Ureter (tissue), 1 donor: ENCODE data around the gene CCT5. TPM values are rescaled to one million over a fixed set of nuclear protein-coding genes. Genes with fewer than 3 reads are reported as not detected.
"Not testable (repeated sequence)": the region's sequence is repeated elsewhere in the genome, so short reads cannot be mapped to it uniquely, and the experiment has no call there.

Experiments used
- DNase-seq: peaks from one replicate; pipeline ENCODE4 v3.0.0-alpha.2; 2020; ENCODE audit warnings: low spot score
- total RNA-seq: library from RNA; stranded (reverse); gene quantifications from one replicate; pipeline ENCODE4 v1.2.4, GENCODE V29; 2023
- donor health status: DM: yes; HTN: yes; CAD: no.

Gene CCT5
- total RNA-seq, 1 donor from 2014 or later, result 158 TPM

DNA sequence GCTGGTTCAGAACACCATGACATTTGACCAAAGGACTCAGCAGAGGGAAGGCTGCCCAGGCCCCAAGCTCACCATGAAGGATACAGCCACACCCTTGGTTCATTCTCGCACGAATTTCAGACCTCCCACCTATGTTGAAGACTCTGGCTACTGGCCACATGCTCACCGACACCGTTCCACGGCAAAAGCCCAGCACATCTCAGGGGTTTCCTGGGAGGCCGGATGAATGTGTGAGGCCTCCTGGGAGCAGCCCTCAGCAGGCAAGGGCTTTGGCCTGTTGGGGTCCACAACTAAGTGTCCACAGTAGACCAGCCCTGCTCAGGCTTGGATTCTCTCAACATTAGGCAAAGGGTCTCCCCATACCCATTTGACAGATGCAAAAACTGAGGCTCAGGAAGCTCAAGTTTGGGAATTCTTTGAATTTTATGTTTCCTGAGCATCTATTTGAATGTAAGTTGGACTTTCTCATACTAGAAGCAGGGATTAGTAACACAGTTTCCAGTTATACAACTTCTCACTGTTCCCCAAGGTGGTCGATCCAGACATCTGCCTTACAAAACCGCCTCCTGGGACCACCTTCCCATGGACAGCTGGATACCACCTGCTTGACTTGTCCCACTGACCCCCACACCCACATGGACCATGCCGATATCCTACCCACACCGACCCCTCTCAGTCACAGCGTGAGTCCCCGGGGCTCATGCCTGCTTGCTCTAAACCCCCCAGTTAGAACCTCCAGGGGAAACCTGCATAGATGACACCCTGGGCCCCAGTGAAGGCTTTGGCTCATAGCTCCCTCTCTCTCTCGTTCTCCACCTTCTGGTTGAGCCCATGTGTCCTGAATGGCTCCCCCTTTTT lies 27.9 kb downstream of the CCT5 start:
- peak; percentile 32 for DNase-seq

DNA sequence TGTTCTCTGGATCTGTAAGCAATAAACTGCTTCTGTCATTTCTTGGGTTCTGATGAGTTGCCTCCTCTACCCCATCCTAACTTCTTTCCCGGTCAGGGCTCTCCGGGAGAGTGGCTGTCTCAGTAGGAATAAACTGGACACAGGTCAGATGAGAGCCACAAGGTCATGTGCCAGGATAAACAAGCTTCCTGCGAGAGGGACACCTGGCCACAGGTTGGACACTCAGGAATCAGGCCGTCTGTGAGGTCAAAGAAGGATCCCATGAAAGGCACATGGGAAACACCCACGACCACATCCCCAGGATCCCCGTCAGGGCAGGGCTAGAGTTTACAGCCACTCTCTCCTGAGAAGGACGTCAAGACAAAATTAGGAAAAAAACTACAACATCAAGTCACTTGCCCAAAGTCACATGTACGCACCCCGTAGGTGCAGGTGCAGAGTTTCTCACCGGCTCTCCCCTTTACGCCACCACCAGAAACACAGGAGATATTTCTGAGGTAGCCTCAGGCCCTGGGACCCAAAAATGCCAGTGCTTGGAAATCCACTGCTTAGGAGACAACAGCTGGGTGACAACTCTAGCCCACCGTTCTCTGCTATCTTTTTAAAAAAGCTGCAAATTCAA lies 28.7 kb downstream of the CCT5 start:
- DNase-seq, result peak; percentile 28

DNA sequence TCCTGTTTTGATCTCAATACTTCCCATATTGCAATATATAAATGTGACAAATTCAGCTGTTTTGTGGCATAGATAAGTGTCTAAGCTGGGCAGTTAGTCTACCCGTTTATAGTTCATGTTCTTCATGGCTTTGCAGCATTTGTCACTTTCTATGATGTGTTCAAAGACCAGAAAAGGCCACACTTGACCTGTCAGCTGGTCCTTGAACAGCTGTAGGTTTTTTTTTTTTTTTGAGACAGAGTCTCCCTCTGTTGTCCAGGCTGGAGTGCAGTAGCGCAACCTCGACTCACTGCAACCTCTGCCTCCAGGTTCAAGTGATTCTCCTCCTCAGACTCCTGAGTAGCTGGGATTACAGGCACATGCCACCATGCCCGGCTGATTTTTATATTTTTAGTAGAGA lies 29.2 kb downstream of the CCT5 start:
- no peak for DNase-seq

DNA sequence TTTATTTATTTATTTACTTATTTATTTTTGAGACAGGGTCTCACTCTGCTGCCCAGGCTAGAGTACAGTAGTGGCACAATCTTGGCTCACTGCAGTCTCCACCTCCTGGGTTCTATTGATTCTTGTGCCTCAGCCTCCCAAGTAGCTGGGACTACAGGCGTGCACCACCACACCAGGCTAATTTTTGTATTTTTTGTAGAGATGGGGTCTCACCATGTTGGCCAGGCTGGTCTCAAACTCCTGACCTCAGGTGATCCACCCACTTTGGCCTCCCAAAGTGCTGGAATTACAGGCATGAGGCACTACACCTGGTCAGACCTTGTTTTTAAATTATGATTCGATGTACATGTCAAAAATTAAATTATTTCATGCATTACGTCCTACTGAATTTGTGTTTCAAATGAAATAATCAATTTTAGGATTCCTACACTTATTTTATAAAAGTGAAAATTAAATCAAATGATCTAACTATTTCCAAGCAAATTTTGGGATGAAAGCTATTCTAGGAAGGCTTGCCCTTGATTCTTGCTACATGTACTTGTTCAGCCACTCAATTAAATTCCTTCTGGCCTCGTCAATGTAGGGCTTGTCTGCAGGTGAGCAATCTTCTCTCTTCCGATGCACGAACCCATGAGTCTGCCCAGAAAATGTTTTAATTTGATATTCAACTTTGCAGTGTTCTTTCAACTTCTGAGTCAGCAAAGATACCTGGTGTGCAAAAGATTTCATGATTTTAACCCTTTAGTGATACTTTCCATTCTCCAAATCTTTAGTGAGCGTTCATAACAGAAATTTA lies 30.0 kb downstream of the CCT5 start:
- no peak for DNase-seq

DNA sequence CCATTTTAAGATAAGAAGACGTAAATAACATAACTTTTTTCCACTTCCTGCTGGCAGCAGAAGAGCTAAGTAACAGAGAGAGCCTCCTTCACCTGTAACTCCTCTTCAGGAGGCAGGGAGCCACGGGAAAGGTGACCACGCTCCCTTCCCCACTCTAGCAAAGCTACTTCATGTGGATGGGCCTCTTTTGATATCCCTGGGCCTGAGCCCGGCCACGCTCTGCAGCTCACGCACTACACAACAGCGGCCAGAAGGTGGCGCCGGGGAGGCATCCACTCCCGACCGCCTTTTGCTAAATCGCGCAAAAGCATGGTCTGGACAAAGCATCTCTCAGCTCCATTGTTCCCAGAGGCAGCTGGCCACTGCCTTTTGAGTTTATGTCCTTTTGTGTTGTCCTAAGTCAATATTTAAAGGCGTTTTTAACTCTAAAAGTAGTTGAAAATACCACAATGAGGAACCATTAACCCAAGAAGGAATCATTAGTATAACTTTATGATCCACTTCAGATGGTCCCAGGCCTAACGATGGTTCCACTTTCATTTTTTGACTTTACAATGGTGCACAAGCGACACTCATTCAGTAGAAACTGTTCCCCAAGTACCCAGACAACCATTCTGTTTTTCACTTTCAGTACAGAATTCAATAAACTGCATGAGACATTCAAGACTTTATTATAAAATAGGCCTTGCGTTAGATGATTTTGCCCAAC lies 34.0 kb downstream of the CCT5 start:
- DNase-seq, result peak; percentile 85

DNA sequence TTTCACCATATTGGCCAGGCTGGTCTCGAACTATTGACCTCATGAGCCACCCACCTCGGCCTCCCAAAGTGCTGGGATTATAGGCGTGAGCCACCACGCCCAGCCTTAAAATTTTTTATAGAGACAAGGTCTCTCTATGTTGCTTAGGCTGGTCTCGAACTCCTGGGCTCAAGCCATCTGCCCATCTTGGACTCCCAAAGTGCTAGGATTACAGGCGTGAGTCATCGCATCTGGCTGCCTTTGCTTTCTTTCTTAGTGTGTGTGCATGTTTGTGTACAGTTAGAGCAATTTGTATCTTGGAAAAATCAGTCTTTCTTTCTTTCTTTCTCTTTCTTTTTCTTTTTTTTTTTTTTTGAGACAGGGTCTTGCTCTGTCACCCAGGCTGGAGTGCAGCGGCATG lies 35.3 kb downstream of the CCT5 start:
- not testable (repeated sequence) for DNase-seq

DNA sequence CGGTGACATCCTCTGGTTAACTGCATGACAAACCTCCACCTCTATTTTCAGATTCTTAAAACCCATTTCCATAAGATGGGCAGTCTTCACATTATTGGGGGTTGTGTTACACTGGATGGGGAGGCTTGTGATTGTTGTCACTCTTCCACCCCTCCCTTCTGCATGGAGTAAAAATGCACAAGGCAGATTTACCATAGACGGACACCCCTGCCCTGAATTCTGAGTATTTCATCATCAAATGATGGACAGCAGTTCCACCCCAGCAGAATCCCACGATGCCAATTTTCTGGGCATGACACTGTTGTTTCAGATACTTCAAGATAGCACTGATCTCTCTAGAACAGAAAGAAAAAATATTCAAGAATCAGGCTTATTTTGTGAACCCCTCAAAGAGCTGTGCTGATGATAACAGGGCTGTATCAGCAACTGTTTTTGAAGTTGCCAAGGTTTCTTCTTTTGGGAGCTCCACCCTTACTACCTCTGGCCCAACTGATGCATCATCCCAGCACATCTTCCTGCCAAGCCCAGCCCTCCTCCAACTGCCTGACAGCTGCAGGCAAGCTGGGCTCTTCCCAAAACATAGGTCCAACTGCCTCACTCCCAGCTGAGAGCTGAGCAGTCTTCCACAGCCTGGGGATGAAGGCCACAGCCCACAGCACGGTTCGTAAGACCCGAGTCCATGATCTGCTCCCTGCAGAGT lies 36.2 kb downstream of the CCT5 start:
- no peak for DNase-seq

DNA sequence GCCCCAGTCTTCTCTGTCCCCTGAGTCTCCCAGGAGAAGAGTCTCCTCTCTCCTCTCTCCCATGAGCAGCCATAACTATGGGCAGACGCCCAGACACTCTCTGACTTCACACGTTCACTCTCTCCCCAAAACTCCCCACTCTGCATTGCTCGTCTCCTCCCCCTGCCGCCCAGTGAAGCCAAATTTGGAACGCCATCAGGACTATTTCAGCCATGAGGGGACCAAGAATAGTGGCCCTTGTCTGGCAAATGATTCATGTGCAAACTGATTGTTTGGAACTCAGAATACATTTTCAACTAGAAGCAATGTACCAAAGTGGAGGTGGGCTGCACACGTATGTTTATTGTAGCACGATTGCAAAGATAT lies 36.8 kb downstream of the CCT5 start:
- DNase-seq, result no peak

DNA sequence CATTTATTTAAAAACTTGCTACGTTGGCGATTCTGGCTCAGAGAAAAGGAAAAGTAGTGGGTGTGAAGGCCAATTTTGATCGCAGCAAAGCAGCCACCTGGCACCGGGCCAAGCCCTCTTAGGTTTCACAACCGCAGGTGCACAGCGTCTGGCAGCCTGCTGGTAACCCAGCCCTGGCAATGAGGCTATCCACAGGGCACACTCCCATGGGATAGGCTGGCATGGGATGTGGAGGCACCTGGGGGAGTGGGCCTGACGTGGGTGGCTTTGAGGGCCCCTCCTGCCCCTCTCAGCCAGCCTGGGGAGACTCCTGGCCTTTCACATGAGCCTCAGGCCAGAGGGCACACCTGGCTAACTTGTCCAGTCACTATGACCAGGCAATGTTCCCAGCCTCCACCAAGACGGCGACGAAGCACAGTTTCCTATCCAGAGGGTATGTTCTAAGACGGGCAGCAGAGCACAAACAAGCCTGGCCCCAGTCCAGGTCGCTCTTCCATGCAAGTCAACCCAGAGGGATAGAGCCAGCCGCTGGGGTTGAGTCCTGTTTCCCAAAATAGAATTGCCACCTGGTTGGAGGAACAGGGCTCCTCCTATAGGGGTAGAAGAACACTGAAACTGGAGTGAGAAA lies 38.6 kb downstream of the CCT5 start:
- DNase-seq, result peak; percentile 67

DNA sequence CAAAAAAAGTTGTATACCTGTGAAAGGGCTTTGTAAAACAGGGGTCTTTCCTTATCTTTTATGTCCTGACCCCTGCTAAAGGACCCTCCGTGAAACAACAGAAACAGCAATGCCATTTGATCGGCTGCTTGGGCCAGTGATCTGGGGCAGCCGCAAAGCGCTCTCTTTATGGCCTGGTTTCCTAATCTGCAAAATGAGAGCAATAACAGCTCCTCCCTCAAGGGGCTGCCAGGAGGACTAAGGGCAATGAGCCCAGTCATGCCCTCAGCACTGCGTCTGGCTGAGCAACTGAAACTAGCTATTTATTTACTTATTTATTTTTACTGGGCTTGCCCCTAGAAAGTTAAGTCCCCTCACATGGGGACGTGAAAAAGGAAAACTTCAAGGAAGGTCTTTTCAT lies 39.3 kb downstream of the CCT5 start:
- DNase-seq, result no peak

DNA sequence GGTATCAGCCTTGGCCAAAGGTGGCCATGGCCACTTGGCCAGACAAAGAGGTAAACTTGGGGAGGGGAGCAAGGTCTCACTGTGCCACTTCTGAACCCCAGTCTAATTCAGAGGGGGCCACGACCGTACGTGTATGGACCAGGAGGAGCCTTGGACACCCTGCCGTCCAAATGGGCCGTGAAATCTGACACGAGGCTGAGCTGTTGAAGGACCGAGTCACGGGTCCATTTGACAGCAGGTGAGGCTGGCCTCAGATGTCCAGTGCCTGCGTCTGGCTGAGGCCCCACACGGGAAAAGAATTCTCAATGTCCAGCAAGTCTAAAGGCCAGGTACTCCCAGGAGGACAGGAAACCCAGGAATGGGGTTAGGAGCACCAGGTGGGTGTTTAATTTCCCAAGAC lies 39.9 kb downstream of the CCT5 start:
- no peak for DNase-seq

DNA sequence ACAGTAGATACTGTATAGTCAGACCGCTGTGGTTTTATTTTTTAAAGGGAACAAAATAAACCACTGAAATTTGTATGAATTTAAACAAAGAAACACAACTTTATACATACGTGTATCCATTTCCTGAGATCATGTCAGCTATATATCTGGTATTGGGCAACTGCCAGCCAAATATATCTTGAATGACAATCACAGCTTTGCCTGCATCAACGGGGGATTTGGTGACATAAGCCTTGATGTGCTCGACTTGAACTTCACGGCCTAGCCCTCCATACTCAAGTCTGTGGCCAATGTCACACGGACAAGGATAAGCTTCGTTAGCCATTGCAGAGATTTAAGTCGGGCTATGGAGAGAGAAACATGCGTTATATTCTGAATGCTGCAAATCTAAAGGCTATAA lies 40.4 kb downstream of the CCT5 start:
- DNase-seq, result no peak

DNA sequence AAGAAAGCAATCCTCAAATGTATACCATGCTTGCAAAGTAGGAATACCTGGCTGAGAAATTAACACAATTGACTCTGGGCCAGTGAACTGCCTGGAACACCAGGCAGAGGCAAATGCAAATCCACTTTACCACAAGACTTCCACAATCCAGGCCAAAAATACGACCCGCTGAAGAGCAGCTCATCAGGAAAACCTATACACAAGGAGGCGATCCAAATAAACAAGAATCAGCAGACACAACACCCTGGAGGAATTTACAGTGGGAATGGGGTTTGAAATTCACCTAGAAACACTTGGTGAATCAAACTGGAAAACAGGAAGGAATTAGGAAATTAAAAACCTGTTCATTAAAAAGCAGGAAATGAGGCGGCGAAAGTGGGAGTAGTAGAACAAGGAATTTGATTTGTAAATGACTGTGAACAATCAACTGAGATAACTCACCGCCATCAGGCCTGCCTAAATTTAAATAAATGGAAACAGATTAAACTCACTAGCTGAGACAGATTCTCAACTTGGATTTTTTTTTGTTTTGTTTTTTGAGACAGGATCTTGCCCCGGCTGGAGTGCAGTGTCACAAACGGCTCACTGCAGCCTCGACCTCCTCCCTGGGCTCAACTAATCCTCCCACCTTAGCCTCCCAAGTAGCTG lies 41.7 kb downstream of the CCT5 start:
- DNase-seq, result no peak

DNA sequence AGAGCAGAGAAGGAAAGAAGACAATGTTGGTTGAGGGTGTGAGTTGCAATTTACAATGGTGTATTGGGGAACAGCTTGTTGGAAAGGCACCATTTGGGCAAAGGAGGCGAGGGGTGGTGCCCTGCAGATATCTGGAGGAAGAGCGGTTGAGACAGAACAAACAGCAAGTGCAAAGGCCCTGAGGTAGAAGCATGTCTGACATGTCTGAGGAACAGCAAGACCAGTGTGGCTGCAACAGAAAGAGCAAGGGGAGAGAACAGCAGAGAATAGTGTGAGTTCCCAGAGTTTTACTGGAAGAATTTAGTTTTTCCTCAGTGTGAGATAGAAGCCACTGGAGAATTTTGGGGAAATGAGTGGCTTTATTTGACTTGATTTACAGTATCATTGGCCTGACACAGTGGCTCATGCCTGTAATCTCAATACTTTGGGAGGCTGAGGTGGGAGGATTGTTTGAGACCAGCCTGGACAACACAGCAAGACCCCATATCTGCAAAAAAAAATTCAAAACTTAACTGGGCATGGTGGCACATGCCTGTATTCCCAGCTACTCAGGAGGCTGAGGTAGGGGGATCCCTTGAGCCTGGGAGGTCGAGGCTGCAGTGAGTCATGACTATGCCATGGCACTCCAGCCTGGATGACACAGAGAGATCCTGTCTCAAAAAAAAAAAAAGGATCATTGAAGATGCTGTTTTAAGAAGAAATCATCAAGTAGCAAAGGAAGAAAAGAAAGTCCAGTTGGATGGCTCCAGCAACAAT lies 44.0 kb downstream of the CCT5 start:
- DNase-seq, result no peak

DNA sequence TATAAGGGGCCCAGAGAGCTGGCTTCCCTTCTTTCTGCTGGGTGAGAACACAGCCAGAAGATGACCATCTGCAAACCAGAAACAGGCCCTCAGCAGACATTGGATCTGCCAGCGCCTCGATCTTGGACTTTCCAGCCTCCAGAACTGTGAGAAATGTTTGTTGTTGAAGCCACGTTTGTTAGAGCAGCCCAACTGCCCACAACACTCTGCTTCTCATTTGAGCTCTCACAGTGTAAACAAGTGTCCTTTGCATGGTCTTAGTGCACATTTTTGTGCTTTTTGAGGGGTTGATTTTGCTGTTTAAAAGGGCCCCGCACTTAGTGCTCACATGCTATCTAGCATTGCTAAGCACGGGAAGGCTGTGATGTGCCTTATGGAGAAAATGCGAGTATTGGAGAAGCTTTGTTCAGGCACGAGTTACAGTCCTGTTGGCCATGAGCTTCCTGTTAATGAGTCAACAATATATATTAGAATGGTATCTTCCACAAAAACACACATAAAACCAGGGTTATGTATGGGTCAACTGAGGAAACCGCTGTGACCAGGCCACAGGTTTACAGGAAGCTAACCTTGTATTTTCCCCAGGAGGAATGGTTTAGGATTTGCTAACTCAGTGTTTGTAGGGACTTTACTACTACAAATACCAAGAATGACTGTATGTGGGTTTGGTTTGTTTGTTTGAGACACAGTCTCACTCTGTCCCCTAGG lies 45.7 kb downstream of the CCT5 start:
- DNase-seq, result no peak

DNA sequence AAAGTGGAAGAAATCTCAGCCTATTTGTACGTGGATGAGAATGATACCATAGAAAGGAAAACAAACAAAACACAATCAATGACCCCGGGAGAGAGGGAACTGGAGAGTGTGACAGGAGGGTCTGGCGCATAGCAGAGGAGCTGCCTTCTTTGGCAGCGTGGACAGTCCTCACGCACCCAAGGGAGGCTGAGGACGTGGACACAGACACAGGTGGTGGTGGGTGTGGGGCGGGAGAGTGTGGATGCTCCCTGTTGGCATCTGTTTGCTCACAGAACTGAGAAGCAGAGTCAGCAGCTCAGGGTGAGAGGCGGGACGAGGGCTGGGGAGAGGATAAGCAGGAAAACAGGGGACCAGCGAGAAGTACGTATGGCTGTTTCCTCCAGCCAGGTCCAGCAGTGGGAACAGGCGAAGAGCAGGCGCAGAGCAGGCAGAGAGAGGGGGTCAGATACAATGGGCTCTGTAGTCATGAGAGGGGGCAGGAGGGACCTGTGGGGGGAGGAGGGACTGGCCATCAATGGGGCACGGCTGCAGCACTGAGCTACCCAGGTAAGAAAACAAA lies 47.6 kb downstream of the CCT5 start:
- DNase-seq, result no peak

DNA sequence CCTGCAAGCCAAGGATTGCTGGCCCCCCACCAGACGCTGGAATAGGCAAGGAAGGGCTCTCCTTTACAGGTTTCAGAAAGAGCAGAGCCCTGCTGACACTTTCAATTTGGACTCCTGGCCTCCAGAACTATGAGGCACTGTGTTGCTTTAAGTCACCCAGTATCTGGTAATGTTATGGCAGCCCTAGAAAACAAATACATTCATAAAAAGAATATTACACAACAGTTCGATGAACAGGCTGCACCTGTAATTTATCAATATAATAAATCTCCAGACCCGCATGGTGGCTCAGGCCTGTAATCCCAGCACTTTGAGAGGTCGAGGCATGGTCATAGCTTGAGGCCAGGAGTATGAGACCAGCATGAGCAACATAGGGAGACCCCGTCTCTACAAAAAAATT lies 50.2 kb downstream of the CCT5 start:
- no peak for DNase-seq

DNA sequence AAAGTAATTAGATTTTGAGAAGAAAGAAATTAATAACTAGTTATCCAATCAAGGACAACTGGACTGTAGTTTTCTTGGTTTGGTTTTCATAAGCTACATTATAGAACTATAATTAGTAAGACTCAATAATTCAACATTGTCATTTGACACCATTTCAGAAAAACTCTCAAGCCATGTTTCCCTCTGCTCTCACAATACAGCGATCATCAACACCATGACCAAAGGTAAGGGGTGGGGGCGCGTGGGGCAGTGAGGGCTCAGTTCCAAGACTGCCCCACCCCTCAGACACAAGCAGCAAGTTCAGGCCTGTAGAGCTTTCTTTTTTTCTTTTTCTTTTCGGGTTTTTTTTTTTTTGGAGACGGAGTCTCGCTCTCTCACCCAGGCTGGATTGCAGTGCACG lies 51.2 kb downstream of the CCT5 start:
- DNase-seq, result no peak
